DMS79 treated with DMSO at 0.1 percent for 48 hours (cell line): Measurements from ENCODE around the gene TMEM121.

ENCODE experiments used
- DNase-seq: peaks from one replicate; lab custom pipeline; 2025; lab: John Stamatoyannopoulos, UW

TMEM121 gene

GRCh38 chr14:105487449-105487985 lies 38.9 kb upstream of the TMEM121 start:
- peak; percentile 25 for DNase-seq

DNA sequence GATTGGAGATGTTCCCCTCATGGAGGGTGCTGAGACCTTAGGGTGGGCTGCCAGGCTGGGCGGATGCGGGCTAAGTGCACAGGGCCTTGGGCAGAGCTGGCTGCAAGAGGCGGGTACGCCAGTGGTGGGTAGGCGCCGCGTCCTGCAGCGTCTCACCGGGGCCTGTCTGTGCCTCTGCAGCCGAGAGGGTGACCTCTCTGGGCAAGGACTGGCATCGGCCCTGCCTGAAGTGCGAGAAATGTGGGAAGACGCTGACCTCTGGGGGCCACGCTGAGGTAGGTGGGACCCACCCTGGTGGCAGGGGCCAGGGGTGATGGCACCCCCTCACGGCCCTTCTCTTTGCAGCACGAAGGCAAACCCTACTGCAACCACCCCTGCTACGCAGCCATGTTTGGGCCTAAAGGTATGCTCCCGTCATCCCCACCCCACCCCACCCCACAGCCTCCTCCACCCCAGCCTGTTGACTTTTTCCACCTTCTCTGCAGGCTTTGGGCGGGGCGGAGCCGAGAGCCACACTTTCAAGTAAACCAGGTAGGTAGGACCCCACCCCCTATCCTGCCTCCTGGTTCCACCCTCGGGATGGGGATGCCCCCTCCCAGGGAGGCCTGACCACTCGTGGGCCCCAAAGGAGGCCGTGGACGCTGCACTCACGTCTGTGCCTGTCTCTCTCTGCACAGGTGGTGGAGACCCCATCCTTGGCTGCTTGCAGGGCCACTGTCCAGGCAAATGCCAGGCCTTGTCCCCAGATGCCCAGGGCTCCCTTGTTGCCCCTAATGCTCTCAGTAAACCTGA lies 38.2 kb upstream of the TMEM121 start:
- no peak for DNase-seq

GRCh38 chr14:105488781-105489541 lies 37.4 kb upstream of the TMEM121 start:
- no peak for DNase-seq

DNA sequence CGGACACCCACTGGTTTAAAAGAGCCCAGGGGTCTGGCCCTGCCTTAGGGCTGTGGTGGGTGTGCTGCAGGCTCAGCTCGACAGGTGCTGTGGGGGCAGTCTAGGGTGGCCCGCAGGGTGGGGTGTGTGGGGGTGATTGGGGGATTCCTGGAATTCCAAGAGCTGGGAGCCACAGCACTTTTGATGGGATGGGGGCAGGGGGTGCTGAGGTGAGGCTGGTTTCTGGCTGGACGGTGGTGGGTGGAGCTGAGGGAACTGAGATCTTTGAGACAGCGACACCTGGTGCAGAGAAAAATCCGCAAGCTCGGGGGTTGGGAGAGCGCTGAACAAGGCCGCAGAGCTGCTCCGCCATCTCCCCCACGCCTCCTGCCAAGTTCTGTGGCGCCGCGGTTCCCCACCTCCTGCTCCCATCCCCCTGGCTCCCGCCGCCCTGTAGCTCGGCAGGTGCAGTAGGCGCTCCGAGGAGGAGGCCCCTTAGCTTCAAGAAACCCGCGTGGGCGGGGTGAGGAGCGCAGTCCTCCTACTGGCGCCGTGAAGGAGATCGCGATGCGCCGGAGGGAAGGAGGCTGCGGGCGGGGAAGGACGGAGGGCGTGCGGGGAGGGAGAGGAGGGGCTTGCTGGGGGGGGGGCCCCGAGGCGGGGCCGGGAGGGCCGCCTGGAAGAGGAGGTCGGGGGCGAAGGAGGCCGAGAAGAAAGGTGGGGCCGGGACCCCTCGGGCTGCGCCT lies 36.7 kb upstream of the TMEM121 start:
- DNase-seq = peak; percentile 99

DNA sequence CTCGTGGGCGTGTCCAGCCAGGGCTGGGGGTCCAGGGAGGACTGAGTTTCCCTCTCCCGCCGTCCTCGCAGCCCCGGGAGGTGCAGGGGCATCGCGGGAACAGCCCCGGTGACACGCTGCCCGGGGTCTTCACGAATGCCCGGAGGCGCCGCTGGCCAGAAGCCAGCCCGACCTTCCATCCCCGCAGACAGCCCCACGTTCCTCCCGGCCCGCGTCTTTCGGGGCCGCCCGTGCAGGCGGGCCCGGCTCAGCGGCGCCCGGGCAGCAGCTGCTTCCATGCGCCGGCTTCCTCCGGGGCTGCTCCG lies 36.2 kb upstream of the TMEM121 start:
- peak; percentile 80 for DNase-seq

- peak; percentile 100 for DNase-seq
These were observed 35.6 kb upstream of the TMEM121 start, which contains the start of gene TEDC1 for GRCh38 chr14:105490572-105491365. Gene TEDC1 (plus strand): TSS chr14:105491246. CDS start chr14:105491376, 130 bp downstream.

- no peak for DNase-seq
These were observed 34.9 kb upstream of the TMEM121 start for GRCh38 chr14:105491366-105491973.

DNA sequence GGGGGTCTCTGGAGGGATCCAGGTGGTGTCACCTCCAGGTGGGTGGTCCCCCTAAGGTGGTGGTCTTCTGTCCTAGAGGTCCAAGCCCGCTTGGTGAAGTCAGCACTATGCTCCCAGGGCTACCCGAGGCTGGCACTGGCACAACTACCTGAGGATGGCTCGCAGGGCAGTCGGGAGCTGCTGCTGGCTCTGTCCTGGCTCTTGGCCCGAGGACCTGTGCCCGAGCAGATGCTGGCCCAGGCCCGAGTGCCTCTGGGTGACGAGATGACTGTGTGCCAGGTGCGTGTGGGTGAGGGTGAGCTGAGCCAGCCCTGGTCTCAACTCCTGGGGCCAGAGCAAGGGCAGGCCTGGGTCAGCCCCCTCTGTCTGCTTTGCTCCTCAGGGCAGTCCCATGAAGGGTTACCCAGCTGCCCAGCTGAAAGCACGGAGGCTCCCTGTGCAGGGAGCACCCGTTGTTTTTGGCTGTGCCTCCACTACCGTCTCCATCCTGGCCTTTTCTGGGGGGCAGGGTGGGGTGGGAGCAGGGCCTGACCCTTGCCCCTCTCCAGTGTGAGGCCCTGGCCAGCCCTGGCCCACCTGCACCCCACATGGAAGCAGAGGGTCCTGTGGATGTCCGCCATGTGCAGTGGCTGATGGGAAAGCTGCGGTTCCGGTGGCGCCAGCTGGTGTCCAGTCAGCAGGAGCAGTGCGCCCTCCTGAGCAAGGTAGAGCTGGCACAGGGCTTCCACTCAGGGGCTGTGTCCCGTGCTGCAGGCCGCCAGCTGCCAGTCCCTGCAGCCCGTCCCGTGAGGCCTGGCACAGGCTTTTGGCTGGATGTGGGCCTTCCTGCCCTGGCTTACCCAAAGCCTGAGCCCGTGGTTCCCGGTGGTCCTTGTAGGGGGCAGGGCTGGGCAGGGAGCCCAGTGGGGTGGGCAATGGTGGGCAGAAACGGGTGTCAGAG lies 34.1 kb upstream of the TMEM121 start:
- DNase-seq = no peak

GRCh38 chr14:105492971-105493871 lies 33.2 kb upstream of the TMEM121 start:
- no peak for DNase-seq

DNA sequence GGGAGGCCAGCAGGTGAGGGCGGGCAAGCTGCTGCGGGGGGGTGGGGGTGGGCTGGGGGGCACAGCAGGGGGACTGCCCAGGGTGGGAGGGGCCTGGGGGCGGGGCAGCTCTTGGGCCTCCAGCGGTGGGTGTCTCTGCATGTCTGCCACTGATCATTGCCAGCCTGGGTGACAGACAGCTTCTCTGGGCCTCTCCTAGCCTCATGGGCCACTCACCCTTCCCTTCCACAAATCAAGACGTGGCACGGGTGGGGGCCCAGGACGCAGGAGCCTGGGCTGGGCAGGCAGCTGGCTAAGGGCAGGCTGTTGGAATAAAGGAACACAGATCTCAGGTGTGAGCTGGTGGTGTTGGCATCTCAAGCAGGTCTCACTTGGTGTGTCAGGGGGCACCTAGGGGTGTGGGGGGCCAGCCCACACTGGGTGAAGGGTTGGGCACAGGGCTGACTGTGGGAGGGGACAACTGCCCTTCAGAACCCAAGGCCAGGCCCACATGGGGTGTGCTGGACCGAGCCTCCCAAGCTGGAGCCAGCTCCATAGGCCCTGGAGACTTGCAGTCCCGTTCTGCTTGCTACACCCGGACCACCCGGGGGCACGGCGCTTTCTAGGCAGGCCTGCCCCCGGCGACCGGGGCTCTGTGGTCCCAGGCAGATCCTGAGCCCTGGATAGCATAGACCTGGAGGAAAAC lies 32.3 kb upstream of the TMEM121 start:
- no peak for DNase-seq

GRCh38 chr14:105494606-105494929 lies 31.8 kb upstream of the TMEM121 start:
- DNase-seq = no peak

GRCh38 chr14:105495101-105495989 lies 31.0 kb upstream of the TMEM121 start:
- DNase-seq = no peak

- DNase-seq = no peak
These were observed 30.2 kb upstream of the TMEM121 start for GRCh38 chr14:105495990-105496830.

- no peak for DNase-seq
These were observed 29.4 kb upstream of the TMEM121 start for GRCh38 chr14:105496831-105497591.

- no peak for DNase-seq
These were observed 28.5 kb upstream of the TMEM121 start for GRCh38 chr14:105497671-105498429.
